GM12878 (cell line): ENCODE measurements around the gene NUFIP1. TPM values are rescaled to one million over a fixed set of nuclear protein-coding genes. Genes with fewer than 3 reads are reported as not detected.

Experiments
- ATAC-seq: fragments of 200-7000 bp; cut with Tn5 transposase; 3 replicates; pipeline ENCODE4 v1.9.1; 2020; ENCODE audit warnings: mild to moderate bottlenecking, moderate library complexity
- BruUV-seq: library from RNA; stranded (reverse); fragments of 400-500 nt; replicated peaks from 2 replicates; lab custom pipeline; 2021; lab: Mats Ljungman, UMichigan
- CTCF ChIA-PET: fragments of 300-600 bp; sonication (Branson Sonifier 250); formaldehyde crosslinking; extraction: SDS; loops from one replicate; lab custom pipeline; 2021; ENCODE audit warnings: inconsistent platforms; lab: Yijun Ruan, JAX
- POLR2A ChIA-PET: fragments of 350-600 bp; formaldehyde crosslinking; extraction: SDS; loops from one replicate; lab custom pipeline; 2021; ENCODE audit warnings: inconsistent platforms; lab: Charles Lee
- RAD21 ChIA-PET: fragments of 300-600 bp; sonication (Branson Sonifier 250); formaldehyde crosslinking; loops from one replicate; lab custom pipeline; 2023; ENCODE audit warnings: antibody characterized with exemption; ENCODE audit not compliant: unreplicated experiment; lab: Charles Lee
- SMC1A ChIA-PET: fragments of 300-600 bp; sonication (Branson Sonifier 250); formaldehyde crosslinking; loops from one replicate; lab custom pipeline; 2023; ENCODE audit not compliant: unreplicated experiment, uncharacterized antibody; lab: Charles Lee
- DNase-seq: peaks from one replicate; pipeline ENCODE4 v3.0.0-alpha.2; 2011; ENCODE audit warnings: low read depth, low spot score
- FAIRE-seq: peaks from 3 replicates; lab custom pipeline; 2011; peaks lifted over from hg19 to GRCh38; lab: Jason Lieb, UNC
- H2AFZ ChIP-seq: 2 replicates; pipeline ENCODE4 v1.6.0; 2011; ENCODE audit warnings: low read depth, low read length, control low read depth; ENCODE audit not compliant: control insufficient read depth
- H3K27ac ChIP-seq: 2 replicates; pipeline ENCODE4 v1.5.1; 2011; ENCODE audit warnings: control low read depth; ENCODE audit not compliant: control insufficient read depth, insufficient read depth
- H3K27me3 ChIP-seq, 2 experiments: replicated peaks in 1 of 2; 2 replicates each; pipeline versions ENCODE4 v1.6.0 to v1.6.1; 2011; ENCODE audit warnings: low read length in 1 of 2; ENCODE audit not compliant: control insufficient read depth in 2 of 2, insufficient read depth in 2 of 2
- H3K36me3 ChIP-seq, 2 experiments: 2 replicates each; pipeline ENCODE4 v1.5.1; 2011; ENCODE audit warnings: low read length in 1 of 2; ENCODE audit not compliant: control insufficient read depth in 2 of 2, insufficient read depth in 2 of 2
- H3K4me1 ChIP-seq: 2 replicates; pipeline ENCODE4 v1.6.1; 2011; ENCODE audit warnings: mild to moderate bottlenecking, low read length, moderate library complexity, mixed read lengths; ENCODE audit not compliant: control insufficient read depth, insufficient read depth
- H3K4me2 ChIP-seq: 2 replicates; pipeline ENCODE4 v1.6.0; 2011; ENCODE audit warnings: control low read depth; ENCODE audit not compliant: control insufficient read depth, insufficient read depth
- H3K4me3 ChIP-seq: fragments of 200-600 bp; sonication (generic); 2 replicates; pipeline ENCODE4 v1.5.1; 2016
- H3K79me2 ChIP-seq: 2 replicates; pipeline ENCODE4 v1.6.0; 2011; ENCODE audit warnings: low read length; ENCODE audit not compliant: control insufficient read depth, insufficient read depth
- H3K9ac ChIP-seq: 2 replicates; pipeline ENCODE4 v1.8.0; 2011; ENCODE audit warnings: low read length, control low read depth, mixed read lengths; ENCODE audit not compliant: control insufficient read depth, insufficient read depth
- H3K9me3 ChIP-seq: replicated peaks from 3 replicates; pipeline ENCODE4 v1.5.1; 2011; ENCODE audit warnings: mild to moderate bottlenecking, low read length; ENCODE audit not compliant: control insufficient read depth, insufficient read depth
- H4K20me1 ChIP-seq: 2 replicates; pipeline ENCODE4 v1.6.0; 2011; ENCODE audit not compliant: control insufficient read depth, insufficient read depth
- BCL3 ChIP-seq: IDR thresholded peaks from 2 replicates; pipeline ENCODE4 v1.6.1; 2011; ENCODE audit warnings: borderline replicate concordance, low read depth, mild to moderate bottlenecking, moderate library complexity, low read length; ENCODE audit not compliant: insufficient read depth, poor library complexity, severe bottlenecking
- FOXM1 ChIP-seq: IDR thresholded peaks from 2 replicates; pipeline ENCODE4 v1.6.1; 2012; ENCODE audit warnings: low read depth, mild to moderate bottlenecking, inconsistent platforms, low read length, moderate library complexity
- HSF1 ChIP-seq: fragments of 150-350 bp; IDR thresholded peaks from 2 replicates; pipeline ENCODE4 v1.6.1; 2014; ENCODE audit warnings: mild to moderate bottlenecking, low read depth, low read length
- JUND ChIP-seq: IDR thresholded peaks from 2 replicates; pipeline ENCODE4 v1.6.1; 2012; ENCODE audit warnings: low read depth, mild to moderate bottlenecking, low read length, improper control_type of control experiment, moderate library complexity
- MEF2B ChIP-seq: fragments of 450-650 bp; IDR thresholded peaks from 2 replicates; pipeline ENCODE4 v1.6.1; 2018; ENCODE audit warnings: mild to moderate bottlenecking, moderate library complexity; ENCODE audit not compliant: partially characterized antibody, poor library complexity, severe bottlenecking
- NR2C1 ChIP-seq: fragments of 450-650 bp; IDR thresholded peaks from 2 replicates; pipeline ENCODE4 v1.6.1; 2017; ENCODE audit warnings: antibody characterized with exemption, mild to moderate bottlenecking, moderate library complexity
- POLR2AphosphoS2 ChIP-seq: IDR thresholded peaks from 2 replicates; pipeline ENCODE4 v1.6.1; 2011; ENCODE audit warnings: low read depth, mild to moderate bottlenecking, low read length, improper control_type of control experiment, moderate library complexity
- POLR2AphosphoS5 ChIP-seq: IDR thresholded peaks from 2 replicates; pipeline ENCODE4 v1.6.1; 2011; ENCODE audit warnings: mild to moderate bottlenecking, low read length, inconsistent platforms
- RAD51 ChIP-seq: fragments of 450-650 bp; IDR thresholded peaks from 2 replicates; pipeline ENCODE4 v1.6.1; 2016; ENCODE audit warnings: moderate library complexity, mild to moderate bottlenecking, inconsistent platforms
- RB1 ChIP-seq: fragments of 450-650 bp; formaldehyde crosslinking; IDR thresholded peaks from 2 replicates; pipeline ENCODE4 v1.6.1; 2017; ENCODE audit warnings: mild to moderate bottlenecking, borderline replicate concordance
- RBBP5 ChIP-seq: fragments of 200-600 bp; sonication (generic); conservative IDR thresholded peaks from 2 replicates; pipeline ENCODE4 v1.6.1; 2016
- RCOR1 ChIP-seq: conservative IDR thresholded peaks from 2 replicates; pipeline ENCODE4 v1.6.1; 2012; ENCODE audit warnings: low read depth, low read length, improper control_type of control experiment
- STAT1 ChIP-seq: fragments of 450-650 bp; conservative IDR thresholded peaks from 2 replicates; pipeline ENCODE4 v1.6.1; 2014; ENCODE audit warnings: antibody characterized with exemption, mild to moderate bottlenecking
- ZNF207 ChIP-seq: fragments of 450-650 bp; IDR thresholded peaks from 2 replicates; pipeline ENCODE4 v1.6.1; 2014; ENCODE audit warnings: antibody characterized with exemption, mild to moderate bottlenecking, borderline replicate concordance
- ZSCAN29 ChIP-seq: fragments of 450-650 bp; IDR thresholded peaks from 2 replicates; pipeline ENCODE4 v1.6.1; 2017; ENCODE audit warnings: mild to moderate bottlenecking, moderate library complexity
- ZZZ3 ChIP-seq: IDR thresholded peaks from 2 replicates; pipeline ENCODE4 v1.6.1; 2011; ENCODE audit warnings: low read depth; ENCODE audit not compliant: control insufficient read depth, insufficient read length
- WGBS: methylation state at CpG from one replicate; pipeline ENCODE4 v1.1.6; 2016; ENCODE audit warnings: low lambda C conversion rate; ENCODE audit not compliant: insufficient replicate concordance, insufficient coverage; ENCODE audit errors: missing lambda C conversion rate; 5-methylcytosine and 5-hydroxymethylcytosine counted together
- in situ Hi-C: fragments of 300-500 bp; cut with MboI; formaldehyde crosslinking; loops from 9 replicates; pipeline ENCODE4 v1.14.3; 2018; ENCODE audit warnings: mixed read lengths
- intact Hi-C: fragments of 100-400 bp; cut with micrococcal nuclease; formaldehyde crosslinking; loops from one replicate; pipeline ENCODE4 v1.14.2; 2022; ENCODE audit not compliant: unreplicated experiment
- polyA plus RNA-seq, 11 experiments: library from polyadenylated mRNA; depleted of rRNA in 4 of 11; unstranded in 6 of 11; stranded (reverse) in 5 of 11; fragments of >200 nt; fragmentation: Nextera tagmentation in 4 of 11; fragmentation: Illumina TruSeq in 1 of 11; extraction: Ambion mirVana in 4 of 11; extraction: Trizol in 1 of 11; gene quantifications; 1 replicate in 1 of 11; 2 replicates in 10 of 11; pipeline versions ENCODE4 v1.2.1 to v1.2.3, GENCODE V29; 2011 to 2016; ENCODE audit warnings: inconsistent platforms in 2 of 11, missing spikeins in 2 of 11, low read depth in 1 of 11
- total RNA-seq, 4 experiments: library from RNA; depleted of rRNA in 3 of 4; stranded (reverse); fragments of >200 nt in 3 of 4; fragmentation: Illumina TruSeq in 1 of 4; extraction: Trizol in 1 of 4; gene quantifications; 2 replicates each; pipeline versions ENCODE4 v1.2.1 to v1.2.3, GENCODE V29; 2013 to 2021

NUFIP1 gene
- total and polyA plus RNA-seq, 10 of the 15 experiments (the other 5 are each of a cell fraction or from before 2014, with no cell fraction given): 2.5 to 11.2 (median 7.0) TPM

- FAIRE-seq: no peak
- no peaks in the 10 kb centered on the region for H3K79me2 ChIP-seq
- H3K4me3 ChIP-seq: no peak overlapping the region
- no peak for TF ChIP-seq RBBP5
- TF ChIP-seq ZSCAN29: no peak
- TF ChIP-seq STAT1: no peak
- TF ChIP-seq RAD51: no peak
- no peak for TF ChIP-seq RCOR1
- no peak for TF ChIP-seq HSF1
- TF ChIP-seq ZNF207: no peak
- H3K9ac ChIP-seq: no peak overlapping the region
- H3K36me3 ChIP-seq: no peaks in the 10 kb centered on the region
- CTCF ChIA-PET: no interaction called here
- peaks cover under 1% of the 10 kb centered on the region; the same call in 1 of the 2 replicates for H3K4me1 ChIP-seq
- peaks cover 0 to 3% of the 10 kb centered on the region in 2 experiments; a peak in 2 of 4 replicates for H3K27me3 ChIP-seq
- RAD21 ChIA-PET: no interaction called here
- H3K4me2 ChIP-seq: no peak overlapping the region
- no peaks in the 10 kb centered on the region for H3K9me3 ChIP-seq
- no TSS peak for BruUV-seq
- POLR2A ChIA-PET: no interaction called here
- H2AFZ ChIP-seq: no peak overlapping the region
- WGBS: 36% methylated on average over 4 of the region's 4 CpGs
- in situ Hi-C loops (no loop called here), intact Hi-C loops (no loop called here)
- no peak overlapping the region for H3K27ac ChIP-seq
- SMC1A ChIA-PET: interaction anchor here (1.4 kb wide), 1 partner anchor 31 kb away, joined by 3 read pairs; no protein-coding TSS in a partner anchor
- no peak for DNase-seq
- H4K20me1 ChIP-seq: no peaks in the 10 kb centered on the region
- ATAC-seq: no peak
Measured at GRCh38 chr13:44903574-44903985, 85.7 kb downstream of the NUFIP1 start.

- DNase-seq (no peak), ATAC-seq (no peak), FAIRE-seq (no peak)
- in situ Hi-C loops (no loop called here), intact Hi-C loops (no loop called here)
- Histone ChIP-seq H3K9me3 (no peaks in the 10 kb centered on the region), H3K4me3 (no peak overlapping the region), H2AFZ (no peak overlapping the region), H3K36me3 (no peaks in the 10 kb centered on the region), H3K9ac (no peak overlapping the region), H3K4me2 (no peak overlapping the region), H3K27me3 (peaks cover 0 to 3% of the 10 kb centered on the region in 2 experiments; a peak in 2 of 4 replicates), H3K4me1 (no peaks in the 10 kb centered on the region), H3K79me2 (no peaks in the 10 kb centered on the region), H3K27ac (no peak overlapping the region), H4K20me1 (no peaks in the 10 kb centered on the region)
- BruUV-seq: no TSS peak
- 22% methylated on average over 6 of the region's 6 CpGs for WGBS
- ChIA-PET POLR2A (no interaction called here), CTCF (no interaction called here), SMC1A (interaction anchor here (1.4 kb wide), 1 partner anchor 31 kb away, joined by 3 read pairs; no protein-coding TSS in a partner anchor), RAD21 (no interaction called here)
- TF ChIP-seq MEF2B (no peak), NR2C1 (no peak), POLR2AphosphoS5 (no peak), FOXM1 (no peak), JUND (no peak), BCL3 (no peak), POLR2AphosphoS2 (no peak), RB1 (no peak), ZZZ3 (no peak)
Measured at GRCh38 chr13:44902738-44903137, 86.5 kb downstream of the NUFIP1 start.
